D721Med (cell line): ENCODE data around the gene NEK7.

Source experiments
- DNase-seq: peaks from one replicate; pipeline ENCODE4 v3.0.0; 2011; ENCODE audit warnings: low spot score; ENCODE audit not compliant: insufficient read length
- FAIRE-seq: peaks from 2 replicates; lab custom pipeline; 2011; peaks lifted over from hg19 to GRCh38; lab: Jason Lieb, UNC
- TF ChIP-seq, protein P1 (sequence below): IDR thresholded peaks from 2 replicates; pipeline ENCODE4 v1.5.1; 2012; ENCODE audit warnings: mild to moderate bottlenecking, control low read depth; ENCODE audit not compliant: insufficient read depth; ENCODE audit errors: missing control alignments

The NEK7 gene

DNA sequence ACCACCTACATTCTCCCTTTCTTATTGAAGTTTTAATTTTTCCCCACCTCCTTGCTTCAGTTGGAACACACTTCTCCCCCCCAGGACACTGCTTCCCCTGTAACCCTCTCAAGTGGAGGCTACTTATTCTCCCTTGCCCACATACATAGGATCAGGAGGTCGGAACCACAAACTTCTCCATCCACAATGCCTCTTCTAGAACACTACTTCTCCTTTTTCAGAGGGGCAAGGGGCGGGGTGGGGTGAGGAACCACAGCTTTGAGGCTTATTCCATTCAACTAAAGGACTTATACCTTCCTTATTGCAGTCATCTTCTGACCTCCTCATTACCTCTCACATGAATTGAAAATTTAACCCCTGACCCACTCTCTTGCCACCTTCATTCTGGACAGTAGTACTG lies 81.3 kb downstream of the NEK7 start:
- DNase-seq (no peak), FAIRE-seq (no peak)
- TF ChIP-seq, protein P1, sequence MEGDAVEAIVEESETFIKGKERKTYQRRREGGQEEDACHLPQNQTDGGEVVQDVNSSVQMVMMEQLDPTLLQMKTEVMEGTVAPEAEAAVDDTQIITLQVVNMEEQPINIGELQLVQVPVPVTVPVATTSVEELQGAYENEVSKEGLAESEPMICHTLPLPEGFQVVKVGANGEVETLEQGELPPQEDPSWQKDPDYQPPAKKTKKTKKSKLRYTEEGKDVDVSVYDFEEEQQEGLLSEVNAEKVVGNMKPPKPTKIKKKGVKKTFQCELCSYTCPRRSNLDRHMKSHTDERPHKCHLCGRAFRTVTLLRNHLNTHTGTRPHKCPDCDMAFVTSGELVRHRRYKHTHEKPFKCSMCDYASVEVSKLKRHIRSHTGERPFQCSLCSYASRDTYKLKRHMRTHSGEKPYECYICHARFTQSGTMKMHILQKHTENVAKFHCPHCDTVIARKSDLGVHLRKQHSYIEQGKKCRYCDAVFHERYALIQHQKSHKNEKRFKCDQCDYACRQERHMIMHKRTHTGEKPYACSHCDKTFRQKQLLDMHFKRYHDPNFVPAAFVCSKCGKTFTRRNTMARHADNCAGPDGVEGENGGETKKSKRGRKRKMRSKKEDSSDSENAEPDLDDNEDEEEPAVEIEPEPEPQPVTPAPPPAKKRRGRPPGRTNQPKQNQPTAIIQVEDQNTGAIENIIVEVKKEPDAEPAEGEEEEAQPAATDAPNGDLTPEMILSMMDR: no peak

DNA sequence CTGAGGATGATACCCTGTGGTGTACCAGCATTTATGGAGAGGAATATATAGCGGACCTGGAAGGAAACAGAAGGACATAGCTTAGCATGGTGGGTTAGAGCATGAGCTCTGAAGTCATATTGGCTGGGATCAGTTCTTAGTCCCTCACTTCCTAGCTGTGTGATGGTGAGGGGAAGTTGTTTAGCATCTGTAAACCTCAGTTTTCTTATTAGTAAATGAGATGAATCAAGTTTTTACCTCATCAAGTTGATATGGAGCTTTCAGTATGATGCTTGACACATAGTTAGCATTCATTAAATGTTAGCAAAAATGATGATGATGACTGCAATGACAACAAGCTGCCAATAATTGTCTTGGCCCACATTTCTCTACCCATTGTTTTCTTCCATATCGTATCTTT lies 84.8 kb downstream of the NEK7 start:
- DNase-seq (no peak), FAIRE-seq (peak; percentile 25)
- TF ChIP-seq, protein P1: no peak

DNA sequence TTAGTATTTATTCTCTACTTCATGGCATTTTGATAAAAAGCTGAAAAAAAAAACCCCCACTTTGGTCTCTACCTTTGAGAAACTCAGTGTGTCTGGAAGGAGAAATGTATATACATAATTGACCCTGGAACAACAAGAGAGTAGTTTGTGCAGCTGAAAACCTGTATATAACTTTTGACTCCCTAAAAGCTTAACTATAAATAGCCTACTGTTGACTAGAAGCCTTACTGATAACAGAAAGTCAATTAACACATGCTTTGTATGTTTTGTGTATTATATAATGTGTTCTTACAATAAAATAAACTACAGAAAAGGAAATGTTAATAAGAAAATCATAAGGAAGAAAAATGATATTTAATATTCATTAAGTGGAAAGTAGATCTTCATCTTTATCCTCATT lies 88.0 kb downstream of the NEK7 start:
- no peak for DNase-seq
- TF ChIP-seq, protein P1: no peak
- peak; percentile 21 for FAIRE-seq

DNA sequence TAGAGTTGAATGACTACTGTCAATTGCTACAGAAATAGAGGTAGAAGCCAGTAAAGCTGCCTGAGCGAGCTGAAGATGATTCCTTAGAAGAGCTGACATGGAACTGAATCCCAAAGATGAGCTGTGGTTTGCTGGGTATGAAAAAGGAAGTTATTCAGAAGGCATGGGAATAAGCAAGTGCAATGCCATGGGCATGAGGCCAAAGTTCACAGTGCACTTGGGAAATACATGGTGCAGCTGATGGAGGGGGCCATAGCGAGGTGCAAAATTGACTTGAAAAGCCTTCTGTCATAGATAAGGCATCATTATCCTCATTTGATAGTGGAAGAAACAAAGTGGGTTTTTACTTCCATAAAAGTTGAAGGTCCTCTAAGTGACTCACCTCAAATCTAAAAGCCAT lies 88.6 kb downstream of the NEK7 start:
- TF ChIP-seq, protein P1: no peak
- DNase-seq (no peak), FAIRE-seq (no peak)

DNA sequence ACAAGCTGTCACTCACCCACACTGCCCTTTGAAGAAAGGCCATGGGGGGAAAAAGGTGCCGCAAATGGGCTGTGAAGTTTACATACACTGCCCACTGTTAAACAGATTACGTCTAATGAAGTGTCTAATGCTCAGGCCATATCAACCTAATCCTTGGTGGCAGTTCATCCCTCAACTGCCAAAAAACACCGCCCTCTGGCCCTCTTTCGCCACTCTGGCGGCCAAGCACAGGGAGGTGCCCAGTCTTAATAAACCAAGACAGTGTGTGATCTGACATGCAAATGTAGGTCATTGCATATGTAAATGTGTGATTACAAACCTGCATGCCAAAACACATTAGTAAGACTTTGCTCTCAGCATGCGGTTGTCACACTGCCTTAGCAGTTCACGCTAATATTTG lies 89.5 kb downstream of the NEK7 start:
- FAIRE-seq (no peak), DNase-seq (no peak)
- TF ChIP-seq, protein P1: no peak

DNA sequence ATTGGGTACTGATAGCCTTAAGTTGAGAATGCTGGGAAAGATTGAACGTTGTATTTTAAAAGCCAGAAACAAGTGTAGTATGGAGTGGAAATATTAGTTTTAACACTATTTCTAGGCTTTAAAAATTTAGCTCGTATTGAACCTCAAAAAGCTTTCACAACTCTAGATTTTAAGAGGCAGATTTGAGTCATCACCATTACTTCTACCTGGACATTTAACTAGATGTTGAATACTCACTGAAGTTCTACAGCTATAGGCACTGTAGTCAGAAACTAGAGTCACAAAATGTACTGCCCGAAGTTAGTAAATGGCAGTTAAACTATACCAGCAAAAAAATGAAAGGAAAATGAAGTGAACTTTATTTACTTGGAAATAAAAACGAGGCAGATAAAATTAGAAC lies 96.5 kb downstream of the NEK7 start:
- TF ChIP-seq, protein P1: no peak
- no peak for DNase-seq
- FAIRE-seq: no peak

DNA sequence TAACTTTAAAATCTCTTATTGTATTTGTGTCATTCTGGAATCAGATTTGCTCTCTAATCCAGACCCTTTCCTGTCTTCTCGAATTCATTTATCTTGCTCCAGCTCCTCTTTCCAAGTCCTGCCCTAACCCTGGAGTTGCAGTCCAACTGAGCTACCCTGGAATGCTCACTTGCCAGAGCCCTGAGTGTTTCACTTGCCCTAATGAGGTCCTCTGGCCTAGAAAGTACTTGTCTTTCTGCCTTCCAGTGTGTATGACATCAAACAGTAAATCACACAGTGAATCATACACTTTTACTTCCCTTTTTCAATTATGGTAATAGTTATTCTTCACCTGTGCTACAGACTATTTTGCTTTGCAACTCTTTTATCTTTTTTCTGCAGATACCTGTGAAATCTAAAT lies 96.9 kb downstream of the NEK7 start:
- TF ChIP-seq, protein P1: no peak
- FAIRE-seq (no peak), DNase-seq (no peak)
